GM21526 (cell line): ENCODE results near the gene ALCAM.

Experiments
- ATAC-seq: cut with Tn5 transposase; IDR thresholded peaks from one replicate; pipeline ENCODE4 v1.9.1; 2021; ENCODE audit warnings: moderate library complexity; ENCODE audit not compliant: unreplicated experiment, low FRiP score

Gene ALCAM

GRCh38 chr3:105355408-105356061 lies 11.2 kb upstream of the ALCAM start:
- ATAC-seq, result no peak

GRCh38 chr3:105356396-105356795 lies 10.3 kb upstream of the ALCAM start:
- no peak for ATAC-seq

- no peak for ATAC-seq
These were observed 9.7 kb upstream of the ALCAM start for GRCh38 chr3:105356988-105357387.

GRCh38 chr3:105359098-105359762 lies 7.5 kb upstream of the ALCAM start:
- ATAC-seq, result no peak

- ATAC-seq, result no peak
These were observed 6.7 kb upstream of the ALCAM start for GRCh38 chr3:105360003-105360402.

GRCh38 chr3:105362021-105362665 lies 4.6 kb upstream of the ALCAM start:
- ATAC-seq, result no peak

- ATAC-seq, result no peak
These were observed 2.6 kb upstream of the ALCAM start for GRCh38 chr3:105364128-105364527.

GRCh38 chr3:105365081-105365390 lies 1.7 kb upstream of the ALCAM start:
- ATAC-seq, result no peak

- no peak for ATAC-seq
These were observed 1.1 kb upstream of the ALCAM start for GRCh38 chr3:105365391-105366325.

GRCh38 chr3:105367063-105367405 lies 325 bp downstream of the ALCAM start:
- no peak for ATAC-seq

GRCh38 chr3:105367406-105368213 lies 901 bp downstream of the ALCAM start:
- ATAC-seq, result peak; percentile 25

- ATAC-seq, result peak; percentile 32
These were observed 2.1 kb downstream of the ALCAM start for GRCh38 chr3:105368566-105369499.

- peak; percentile 18 for ATAC-seq
These were observed 3.0 kb downstream of the ALCAM start for GRCh38 chr3:105369500-105370371.

- no peak for ATAC-seq
These were observed 6.7 kb downstream of the ALCAM start for GRCh38 chr3:105373383-105373782.

GRCh38 chr3:105375750-105376511 lies 9.2 kb downstream of the ALCAM start:
- no peak for ATAC-seq

- ATAC-seq, result no peak
These were observed 11.0 kb downstream of the ALCAM start for GRCh38 chr3:105377716-105378115.

GRCh38 chr3:105385179-105385578 lies 18.5 kb downstream of the ALCAM start:
- ATAC-seq, result no peak
